Activated CD4-positive, alpha-beta T cell treated with anti-CD3 and anti-CD28 coated beads, Interleukin-2, Interleukin-6, amounts not matched to agents 100 ng/mL and 50 ng/mL, durations not matched to agents 16 hours and 8 hours (primary cell): ENCODE measurements around the gene LPO.

Source experiments
- DNase-seq: peaks from one replicate; pipeline ENCODE4 v3.0.0-alpha.2; 2020

The LPO gene

DNA sequence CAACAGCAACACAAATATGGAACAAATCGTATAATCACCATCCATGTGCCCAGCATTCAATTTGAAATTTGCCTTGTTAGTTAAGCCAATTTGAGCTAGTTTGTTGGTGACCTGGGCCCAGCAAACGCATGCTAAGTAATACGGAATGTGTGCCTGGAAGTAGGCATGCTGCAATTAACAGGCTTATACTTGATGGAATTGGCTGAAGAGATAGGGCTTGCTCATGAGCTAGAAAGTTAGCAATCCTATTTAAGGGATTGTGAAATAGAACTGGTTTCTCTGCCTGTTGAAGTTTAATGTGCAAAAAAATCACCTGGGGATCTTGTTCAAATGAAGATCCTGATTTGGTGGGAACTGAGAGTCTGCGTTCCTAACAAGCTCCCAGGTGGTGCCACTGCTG is 8.5 kb upstream of the LPO start:
- DNase-seq: no peak

GRCh38 chr17:58231641-58232040 is 6.7 kb upstream of the LPO start:
- DNase-seq: no peak

- DNase-seq: peak; percentile 22
Measured at GRCh38 chr17:58232707-58233156, 5.7 kb upstream of the LPO start.

GRCh38 chr17:58233543-58233942 is 4.8 kb upstream of the LPO start:
- DNase-seq: no peak

DNA sequence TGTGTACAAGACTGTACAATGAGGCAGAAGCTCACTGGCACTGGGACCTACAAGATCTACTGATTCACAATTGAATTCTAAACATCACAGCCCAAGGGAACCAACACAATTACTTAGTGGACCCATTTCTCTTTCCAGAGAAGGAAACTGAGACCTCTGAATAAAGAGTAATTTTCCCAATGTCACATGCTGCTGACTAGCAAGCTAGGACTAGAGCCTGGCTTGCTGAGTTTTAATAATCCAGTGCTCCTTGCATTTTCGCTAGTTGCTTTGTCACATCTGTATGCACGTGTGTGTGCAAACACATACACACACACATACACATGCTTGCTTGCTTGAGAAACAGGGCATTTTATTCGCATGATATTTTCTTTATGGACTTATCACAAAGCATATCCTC is 3.9 kb upstream of the LPO start:
- DNase-seq: no peak

- no peak for DNase-seq
Measured at GRCh38 chr17:58235821-58236220, 2.6 kb upstream of the LPO start.

GRCh38 chr17:58236394-58236793 is 2.0 kb upstream of the LPO start:
- DNase-seq: no peak

DNA sequence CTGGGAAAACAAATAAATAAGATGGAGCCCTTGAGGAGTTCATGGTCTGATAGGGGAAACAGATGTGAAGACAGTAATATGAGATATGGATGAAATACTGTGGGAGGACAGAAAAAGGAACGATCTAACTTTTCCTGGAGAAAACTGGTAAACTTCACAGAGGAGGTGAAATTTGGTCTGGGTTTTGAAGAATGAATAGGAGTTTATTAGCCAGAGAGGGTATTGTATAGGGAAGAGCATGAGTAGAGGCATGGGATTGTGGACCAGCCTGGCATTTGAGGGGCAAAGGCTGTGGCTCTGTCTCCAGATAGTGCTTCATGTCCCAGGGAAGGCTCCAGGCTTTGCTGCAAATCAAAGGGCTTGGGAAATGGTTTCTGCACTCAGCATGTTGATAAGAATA is 1.6 kb downstream of the LPO start:
- no peak for DNase-seq

DNA sequence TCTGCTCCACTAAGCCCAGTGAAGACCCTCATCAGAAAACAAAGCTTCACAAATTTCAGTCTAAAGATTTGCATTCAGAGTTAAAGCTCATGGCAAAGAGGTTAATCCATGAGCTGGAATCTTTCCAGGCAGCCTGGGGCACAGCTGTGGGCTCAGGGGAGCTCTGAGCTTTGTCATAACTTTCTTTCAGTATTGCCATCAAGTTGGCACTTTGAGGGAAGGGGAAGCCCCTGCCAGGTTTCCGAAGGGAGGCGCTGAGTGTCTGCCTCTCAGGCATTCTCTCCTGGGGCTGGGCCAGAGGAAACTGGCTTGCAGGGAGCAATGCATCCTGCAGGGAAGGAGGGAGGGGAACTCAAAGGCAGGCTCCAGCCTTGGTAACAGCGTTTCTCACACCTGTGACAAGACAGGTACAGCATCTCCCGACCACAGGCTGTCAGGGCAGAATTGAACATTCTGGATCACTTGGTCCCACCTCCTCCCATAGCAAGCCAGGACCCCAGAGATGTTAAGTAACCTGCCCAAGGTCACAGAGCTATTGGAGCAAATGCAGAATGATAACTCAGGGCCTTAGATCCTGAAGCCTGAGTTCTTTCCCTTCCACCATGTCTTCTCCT is 3.9 kb downstream of the LPO start:
- DNase-seq: peak; percentile 76

GRCh38 chr17:58244963-58245362 is 6.6 kb downstream of the LPO start:
- DNase-seq: no peak

DNA sequence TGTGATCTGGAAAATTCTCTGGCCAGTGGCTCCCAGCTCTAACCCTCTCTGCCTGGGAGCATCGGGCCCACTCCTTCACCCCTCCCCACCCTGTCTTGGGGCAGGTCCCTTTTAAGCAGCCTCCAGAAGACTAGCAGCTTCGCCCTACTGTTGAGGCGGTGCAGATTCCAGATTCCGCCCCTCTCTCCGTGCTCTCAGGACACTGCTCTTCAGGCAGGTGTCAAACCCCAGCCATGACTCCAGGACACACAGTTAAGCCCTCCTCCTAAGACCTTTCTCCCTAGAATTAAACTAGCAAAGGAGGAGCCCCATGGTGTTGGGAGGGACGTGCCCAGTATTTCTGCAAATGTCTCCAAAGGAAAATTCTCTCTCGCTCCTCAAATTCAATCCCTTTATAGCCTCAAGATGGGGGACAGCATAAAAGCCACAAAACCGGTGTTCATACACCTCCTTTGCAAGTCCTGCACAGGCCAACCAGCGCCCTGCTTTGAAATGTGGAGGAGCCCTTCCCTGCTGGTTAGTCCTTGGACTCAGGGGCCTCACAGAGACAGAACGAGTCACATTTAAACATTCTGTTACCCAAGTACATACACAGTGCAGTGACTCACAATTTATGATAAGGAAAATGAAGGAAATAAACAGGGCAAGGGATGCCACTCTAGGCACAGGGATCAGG is 7.2 kb downstream of the LPO start:
- DNase-seq: no peak

DNA sequence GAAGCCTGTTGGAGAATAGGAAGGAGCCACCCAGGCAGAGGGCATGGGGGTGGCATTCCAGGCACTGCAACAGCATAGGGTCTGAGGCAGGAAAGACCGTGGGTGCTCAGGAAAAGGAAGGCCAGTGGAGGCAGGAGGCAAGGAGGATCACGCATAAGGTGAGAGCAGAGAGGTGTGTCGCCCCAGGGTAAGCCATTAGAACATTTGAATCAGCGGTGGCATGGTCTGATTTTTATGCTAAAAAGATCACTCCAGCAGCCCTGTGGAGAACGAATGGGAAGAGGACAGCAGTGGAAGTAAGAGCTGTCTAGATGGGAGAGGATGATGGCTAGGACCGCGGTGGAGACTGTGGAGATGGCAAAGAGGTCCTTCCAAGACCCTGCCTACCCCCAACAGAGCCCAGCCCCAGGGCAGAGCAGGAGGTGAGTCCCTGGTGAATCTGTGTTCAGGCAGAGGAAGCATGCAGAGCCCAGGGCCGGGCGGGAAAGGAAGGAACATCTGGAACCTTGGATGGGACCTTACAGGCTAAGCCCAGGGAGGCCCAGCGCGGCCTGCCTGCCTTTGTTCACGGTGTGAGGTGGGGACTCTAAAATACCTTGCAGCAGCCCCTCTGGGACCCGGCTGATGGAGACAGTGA is 7.8 kb downstream of the LPO start:
- DNase-seq: no peak

GRCh38 chr17:58246781-58247180 is 8.4 kb downstream of the LPO start:
- no peak for DNase-seq

DNA sequence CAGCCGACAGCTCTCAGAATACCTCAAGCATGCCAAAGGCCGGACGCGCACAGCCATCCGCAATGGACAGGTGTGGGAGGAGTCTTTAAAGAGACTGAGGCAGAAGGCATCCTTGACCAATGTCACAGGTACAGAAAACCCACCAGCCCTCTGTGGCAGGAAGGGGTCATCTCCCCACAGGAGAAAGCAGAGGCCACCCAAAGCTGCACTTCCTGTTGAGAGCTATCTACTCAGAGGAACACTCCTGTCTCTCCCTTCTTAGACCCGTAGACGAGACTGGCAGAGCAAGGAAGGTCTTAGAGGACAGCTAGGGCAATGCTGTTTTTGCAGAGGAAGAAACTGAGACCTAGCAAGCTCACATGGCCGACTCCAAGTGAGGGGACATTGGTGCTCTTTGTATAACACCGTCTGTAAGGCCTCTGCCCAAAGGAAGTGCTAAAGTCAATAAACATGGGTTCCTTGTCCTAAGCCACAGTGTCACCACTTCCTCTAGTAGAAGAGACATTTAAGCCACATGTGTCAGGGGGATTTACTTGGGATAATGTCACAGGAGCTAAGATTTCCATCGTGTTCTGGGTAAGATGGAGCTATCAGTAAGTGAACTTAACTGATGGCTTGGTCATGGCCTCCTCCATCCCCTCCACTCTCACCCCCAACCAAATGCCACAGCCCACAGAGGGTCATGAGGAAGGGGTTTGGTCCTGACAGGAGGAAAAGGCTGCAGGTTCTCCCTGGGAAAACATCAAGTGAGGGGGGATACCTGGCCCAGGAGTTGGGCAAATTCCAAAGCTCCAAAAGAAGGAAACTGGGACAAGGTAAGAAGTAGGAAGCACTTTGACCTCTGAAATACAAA is 9.4 kb downstream of the LPO start:
- no peak for DNase-seq

DNA sequence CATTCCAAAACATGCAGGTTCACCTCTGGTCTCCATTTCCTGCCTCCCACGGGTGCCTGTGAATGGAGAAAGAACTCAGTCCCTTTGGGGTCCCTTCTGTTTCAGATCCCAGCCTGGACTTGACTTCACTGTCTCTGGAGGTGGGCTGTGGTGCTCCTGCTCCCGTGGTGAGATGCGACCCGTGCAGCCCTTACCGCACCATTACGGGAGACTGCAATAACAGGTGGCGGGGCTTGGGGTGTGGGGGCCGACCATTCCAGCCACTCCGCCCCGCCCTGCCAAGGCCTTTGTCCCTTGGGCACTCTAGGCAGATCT is 10.5 kb downstream of the LPO start:
- DNase-seq: no peak

DNA sequence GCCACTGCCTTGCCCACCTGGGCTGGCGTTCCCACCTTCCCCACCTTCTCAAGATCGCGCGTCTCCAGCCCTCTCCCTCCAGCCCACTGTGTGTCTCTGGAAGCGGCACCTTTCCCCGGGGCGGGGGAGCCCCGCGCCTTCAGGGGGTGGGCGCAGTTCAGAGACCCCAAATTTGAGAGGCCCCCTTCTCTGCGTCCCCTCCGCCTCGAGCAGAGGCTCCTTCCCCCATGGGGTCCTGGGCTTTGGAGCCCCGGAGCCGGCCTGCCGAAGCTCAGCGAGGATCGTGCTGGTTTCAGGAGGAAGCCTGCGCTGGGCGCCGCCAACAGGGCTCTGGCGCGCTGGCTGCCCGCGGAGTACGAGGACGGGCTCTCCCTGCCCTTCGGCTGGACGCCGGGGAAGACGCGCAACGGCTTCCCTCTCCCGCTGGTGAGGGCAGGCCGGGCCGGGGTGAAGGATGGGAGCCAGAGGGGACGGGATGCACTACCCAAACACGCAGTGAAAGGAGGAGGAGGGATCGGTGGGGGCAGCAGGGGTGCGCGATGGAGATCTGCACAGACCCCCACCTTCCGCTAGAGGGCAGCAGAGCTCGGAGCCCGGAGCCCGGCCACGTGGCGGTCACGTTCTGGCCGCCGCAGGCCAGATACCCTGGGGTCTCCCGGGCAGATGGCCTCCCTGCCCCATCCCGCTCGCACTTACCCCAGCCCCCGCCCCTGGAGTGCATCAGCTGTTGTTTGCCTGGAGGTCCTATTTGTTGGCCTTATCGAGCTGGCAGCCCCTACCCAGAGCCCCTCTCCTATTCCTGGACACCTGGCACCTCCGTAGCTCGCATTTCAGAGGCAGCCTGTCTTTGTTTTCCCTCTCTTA is 11.1 kb downstream of the LPO start:
- DNase-seq: peak; percentile 82

DNA sequence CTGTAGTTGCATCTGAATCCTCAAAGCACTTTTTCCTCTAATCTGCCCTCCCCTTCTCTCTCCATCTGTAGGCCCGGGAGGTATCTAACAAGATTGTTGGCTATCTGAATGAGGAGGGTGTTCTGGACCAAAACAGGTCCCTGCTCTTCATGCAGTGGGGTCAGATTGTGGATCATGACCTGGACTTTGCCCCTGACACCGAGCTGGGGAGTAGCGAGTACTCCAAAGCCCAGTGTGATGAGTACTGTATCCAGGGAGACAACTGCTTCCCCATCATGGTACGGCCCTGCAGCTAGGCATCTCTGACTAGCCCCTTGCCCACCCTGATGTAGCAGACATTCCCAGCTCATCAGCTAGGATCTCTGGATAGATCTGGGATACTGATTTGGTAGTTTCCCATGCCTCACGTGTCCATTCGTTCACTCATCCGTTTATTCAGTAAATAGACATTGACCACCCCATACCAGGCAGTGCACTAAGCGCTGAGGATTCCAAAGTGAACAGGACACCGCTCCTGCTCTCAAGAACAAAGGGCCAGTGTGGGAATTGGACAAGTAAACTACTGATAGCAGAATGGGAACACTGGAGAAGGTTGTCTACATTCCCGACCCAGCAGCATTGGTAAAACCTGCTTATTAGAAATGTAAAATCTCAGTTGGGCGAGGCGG is 12.1 kb downstream of the LPO start:
- DNase-seq: no peak

DNA sequence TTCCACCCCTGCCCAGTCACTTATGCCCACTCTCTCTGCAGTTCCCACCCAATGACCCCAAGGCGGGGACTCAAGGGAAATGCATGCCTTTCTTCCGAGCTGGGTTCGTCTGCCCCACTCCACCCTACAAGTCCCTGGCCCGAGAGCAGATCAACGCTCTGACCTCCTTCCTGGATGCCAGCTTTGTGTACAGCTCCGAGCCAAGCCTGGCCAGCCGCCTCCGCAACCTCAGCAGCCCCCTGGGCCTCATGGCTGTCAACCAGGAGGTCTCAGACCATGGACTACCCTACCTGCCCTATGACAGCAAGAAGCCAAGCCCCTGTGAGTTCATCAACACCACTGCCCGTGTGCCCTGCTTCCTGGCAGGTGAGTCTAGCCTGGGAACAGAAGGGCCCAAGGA is 13.8 kb downstream of the LPO start:
- DNase-seq: no peak

GRCh38 chr17:58253082-58253481 is 14.7 kb downstream of the LPO start:
- DNase-seq: no peak

DNA sequence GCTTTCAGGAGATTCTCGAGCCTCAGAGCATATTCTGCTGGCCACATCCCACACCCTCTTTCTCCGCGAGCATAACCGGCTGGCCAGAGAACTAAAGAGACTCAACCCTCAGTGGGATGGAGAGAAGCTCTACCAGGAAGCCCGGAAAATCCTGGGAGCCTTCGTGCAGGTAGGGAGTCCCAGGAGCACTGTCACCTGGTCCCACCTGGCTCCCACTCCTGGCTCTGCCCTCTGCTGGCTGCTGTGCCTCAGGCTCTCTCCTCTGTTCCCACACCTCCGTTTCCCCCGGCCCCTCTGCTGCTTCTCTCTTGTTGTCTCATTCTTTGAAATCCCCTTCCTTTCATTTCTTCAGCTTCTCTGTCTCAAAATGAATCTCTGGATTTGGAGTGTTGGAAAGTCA is 16.4 kb downstream of the LPO start:
- no peak for DNase-seq

DNA sequence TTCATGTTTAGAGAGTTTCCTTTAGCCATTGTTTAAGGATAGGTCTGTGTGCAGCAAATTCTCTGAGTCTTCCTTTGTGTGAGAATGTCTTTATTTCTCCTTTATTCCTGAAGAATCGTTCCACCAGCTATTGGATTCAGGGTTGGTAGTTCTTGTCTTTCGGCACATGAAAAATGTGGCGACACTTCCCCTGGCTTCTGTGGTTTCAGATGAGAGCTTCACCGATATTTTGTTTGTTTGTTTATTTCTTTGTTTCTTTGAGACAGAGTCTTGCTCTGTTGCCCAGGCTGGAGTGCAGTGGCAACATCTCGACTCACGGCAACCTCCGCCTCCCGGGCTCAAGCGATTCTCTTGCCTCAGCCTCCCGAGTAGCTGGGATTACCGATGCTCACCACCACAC is 23.8 kb downstream of the LPO start:
- DNase-seq: no peak

DNA sequence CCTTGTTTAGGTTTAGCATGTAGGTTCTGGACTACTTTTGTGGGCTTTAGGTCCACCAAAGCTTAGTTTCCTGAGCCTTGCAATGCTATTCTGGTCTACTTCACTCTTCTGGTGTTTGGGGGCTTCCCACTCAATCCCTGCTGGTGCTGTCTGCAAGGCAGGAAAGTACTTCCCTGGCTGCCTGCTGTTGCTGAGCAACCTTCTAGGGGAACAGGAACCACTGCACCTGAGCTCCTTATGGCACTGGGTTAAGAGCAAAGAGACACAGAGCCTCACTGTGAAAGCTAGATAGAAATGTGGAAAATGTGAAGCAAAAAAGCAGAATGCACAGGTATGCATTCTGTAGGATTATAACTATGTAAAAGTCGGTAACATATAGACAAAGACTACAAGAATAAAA is 25.4 kb downstream of the LPO start:
- no peak for DNase-seq
